GM18502 (cell line): Measurements from ENCODE around the gene BACH1.

Experiments used
- ATAC-seq: cut with Tn5 transposase; IDR thresholded peaks from one replicate; pipeline ENCODE4 v1.9.1; 2021; ENCODE audit warnings: mild to moderate bottlenecking; ENCODE audit not compliant: unreplicated experiment, poor library complexity

BACH1 gene

GRCh38 chr21:29289317-29289716 lies 9.4 kb upstream of the BACH1 start:
- ATAC-seq = no peak

GRCh38 chr21:29290240-29290639 lies 8.5 kb upstream of the BACH1 start:
- no peak for ATAC-seq

GRCh38 chr21:29293495-29293894 lies 5.2 kb upstream of the BACH1 start:
- peak; percentile 90 for ATAC-seq

- ATAC-seq = no peak
These were observed 3.6 kb upstream of the BACH1 start for GRCh38 chr21:29295066-29295650.

GRCh38 chr21:29296446-29296845 lies 2.3 kb upstream of the BACH1 start:
- ATAC-seq = no peak

- ATAC-seq = no peak
These were observed 1.0 kb upstream of the BACH1 start for GRCh38 chr21:29297483-29298347.

- peak; percentile 26 for ATAC-seq
These were observed 559 bp downstream of the BACH1 start for GRCh38 chr21:29299046-29299915.

- ATAC-seq = peak; percentile 71
These were observed 1.4 kb downstream of the BACH1 start for GRCh38 chr21:29299916-29300806.

GRCh38 chr21:29300807-29301138 lies 2.1 kb downstream of the BACH1 start:
- ATAC-seq = no peak

GRCh38 chr21:29301691-29302090 lies 3.0 kb downstream of the BACH1 start:
- no peak for ATAC-seq

- ATAC-seq = no peak
These were observed 3.7 kb downstream of the BACH1 start for GRCh38 chr21:29302359-29302875.

- ATAC-seq = no peak
These were observed 4.6 kb downstream of the BACH1 start for GRCh38 chr21:29303288-29303687.

- no peak for ATAC-seq
These were observed 5.9 kb downstream of the BACH1 start for GRCh38 chr21:29304597-29304996.

GRCh38 chr21:29305068-29305467 lies 6.3 kb downstream of the BACH1 start:
- no peak for ATAC-seq

- no peak for ATAC-seq
These were observed 6.8 kb downstream of the BACH1 start for GRCh38 chr21:29305561-29305960.

GRCh38 chr21:29306920-29307319 lies 8.2 kb downstream of the BACH1 start:
- ATAC-seq = no peak

GRCh38 chr21:29307718-29308455 lies 9.2 kb downstream of the BACH1 start:
- ATAC-seq = no peak

GRCh38 chr21:29308456-29308783 lies 9.7 kb downstream of the BACH1 start:
- ATAC-seq = no peak

- no peak for ATAC-seq
These were observed 11.0 kb downstream of the BACH1 start for GRCh38 chr21:29309703-29310102.
